Measurements from ENCODE around the gene RIPK1. TPM values are rescaled to one million over a fixed set of nuclear protein-coding genes. Genes with fewer than 3 reads are reported as not detected.

The RIPK1 gene
- polyA plus RNA-seq, 1 of the 3 experiments (the other 2 are of a cell fraction) = 12.0 TPM

DNA sequence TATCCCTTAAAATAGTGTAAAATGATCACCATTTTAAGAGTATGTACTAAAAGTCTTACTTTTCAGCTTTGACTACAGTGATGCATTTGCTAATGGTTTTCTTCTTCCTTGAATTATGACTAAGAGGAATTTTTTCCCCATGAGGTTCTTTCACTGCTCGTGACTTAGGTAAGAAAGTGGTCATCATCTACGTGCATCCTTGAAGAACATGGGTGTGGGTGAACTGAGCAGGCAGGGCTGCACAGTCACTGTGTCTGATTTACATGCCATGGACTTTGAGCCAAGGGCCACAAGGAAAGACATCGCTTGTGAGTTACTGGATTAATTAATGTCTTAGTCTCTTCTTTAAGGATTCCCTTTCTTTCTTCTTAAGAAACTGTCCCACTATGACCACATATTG lies 35.3 kb upstream of the RIPK1 start:
- Histone ChIP-seq H3K9me2 (no peaks in the 10 kb centered on the region), H3K27me3 (ENCODE audit: insufficient read depth) (no peaks in the 10 kb centered on the region), H3K27ac (ENCODE audit: low read depth in 2 of 2, low read length in 1 of 2) (no peak overlapping the region), H3K4me3 (ENCODE audit: low read depth in 2 of 2, low read length in 1 of 2) (no peak overlapping the region), H3K36me3 (replicated peaks in 1 of 2; ENCODE audit: control insufficient read depth in 1 of 2, insufficient read depth in 2 of 2, low read length in 1 of 2) (no peaks in the 10 kb centered on the region), H3K9ac (no peak overlapping the region), H3K4me2 (no peak overlapping the region), H2AFZ (ENCODE audit: low read depth) (no peak overlapping the region), H3K79me2 (ENCODE audit: insufficient read depth) (no peaks in the 10 kb centered on the region), H4K20me1 (ENCODE audit: insufficient read depth) (no peaks in the 10 kb centered on the region), H3F3A (replicated peaks; ENCODE audit: insufficient read depth) (no peaks in the 10 kb centered on the region), H3K4me1 (ENCODE audit: control insufficient read depth in 1 of 2, insufficient read depth in 2 of 2, low read depth in 1 of 2, low read length in 1 of 2) (peaks cover 0 to 4% of the 10 kb centered on the region in 2 experiments; a peak in 2 of 4 replicates), H3K9me3 (no peaks in the 10 kb centered on the region)
- TF ChIP-seq NFIC (IDR thresholded peaks at IDR 0.05; ENCODE audit: borderline replicate concordance) (no peak), MEF2A (IDR thresholded peaks at IDR 0.05; ENCODE audit: borderline replicate concordance, low read depth) (no peak), TCF12 (IDR thresholded peaks at IDR 0.05) (no peak), SIN3A (IDR thresholded peaks at IDR 0.05; ENCODE audit: borderline replicate concordance, low read depth, low read length) (no peak)
- TF ChIP-seq, protein P1, sequence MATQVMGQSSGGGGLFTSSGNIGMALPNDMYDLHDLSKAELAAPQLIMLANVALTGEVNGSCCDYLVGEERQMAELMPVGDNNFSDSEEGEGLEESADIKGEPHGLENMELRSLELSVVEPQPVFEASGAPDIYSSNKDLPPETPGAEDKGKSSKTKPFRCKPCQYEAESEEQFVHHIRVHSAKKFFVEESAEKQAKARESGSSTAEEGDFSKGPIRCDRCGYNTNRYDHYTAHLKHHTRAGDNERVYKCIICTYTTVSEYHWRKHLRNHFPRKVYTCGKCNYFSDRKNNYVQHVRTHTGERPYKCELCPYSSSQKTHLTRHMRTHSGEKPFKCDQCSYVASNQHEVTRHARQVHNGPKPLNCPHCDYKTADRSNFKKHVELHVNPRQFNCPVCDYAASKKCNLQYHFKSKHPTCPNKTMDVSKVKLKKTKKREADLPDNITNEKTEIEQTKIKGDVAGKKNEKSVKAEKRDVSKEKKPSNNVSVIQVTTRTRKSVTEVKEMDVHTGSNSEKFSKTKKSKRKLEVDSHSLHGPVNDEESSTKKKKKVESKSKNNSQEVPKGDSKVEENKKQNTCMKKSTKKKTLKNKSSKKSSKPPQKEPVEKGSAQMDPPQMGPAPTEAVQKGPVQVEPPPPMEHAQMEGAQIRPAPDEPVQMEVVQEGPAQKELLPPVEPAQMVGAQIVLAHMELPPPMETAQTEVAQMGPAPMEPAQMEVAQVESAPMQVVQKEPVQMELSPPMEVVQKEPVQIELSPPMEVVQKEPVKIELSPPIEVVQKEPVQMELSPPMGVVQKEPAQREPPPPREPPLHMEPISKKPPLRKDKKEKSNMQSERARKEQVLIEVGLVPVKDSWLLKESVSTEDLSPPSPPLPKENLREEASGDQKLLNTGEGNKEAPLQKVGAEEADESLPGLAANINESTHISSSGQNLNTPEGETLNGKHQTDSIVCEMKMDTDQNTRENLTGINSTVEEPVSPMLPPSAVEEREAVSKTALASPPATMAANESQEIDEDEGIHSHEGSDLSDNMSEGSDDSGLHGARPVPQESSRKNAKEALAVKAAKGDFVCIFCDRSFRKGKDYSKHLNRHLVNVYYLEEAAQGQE (IDR thresholded peaks at IDR 0.05; ENCODE audit: low read depth, low read length) = no peak
- TF ChIP-seq, protein P2, sequence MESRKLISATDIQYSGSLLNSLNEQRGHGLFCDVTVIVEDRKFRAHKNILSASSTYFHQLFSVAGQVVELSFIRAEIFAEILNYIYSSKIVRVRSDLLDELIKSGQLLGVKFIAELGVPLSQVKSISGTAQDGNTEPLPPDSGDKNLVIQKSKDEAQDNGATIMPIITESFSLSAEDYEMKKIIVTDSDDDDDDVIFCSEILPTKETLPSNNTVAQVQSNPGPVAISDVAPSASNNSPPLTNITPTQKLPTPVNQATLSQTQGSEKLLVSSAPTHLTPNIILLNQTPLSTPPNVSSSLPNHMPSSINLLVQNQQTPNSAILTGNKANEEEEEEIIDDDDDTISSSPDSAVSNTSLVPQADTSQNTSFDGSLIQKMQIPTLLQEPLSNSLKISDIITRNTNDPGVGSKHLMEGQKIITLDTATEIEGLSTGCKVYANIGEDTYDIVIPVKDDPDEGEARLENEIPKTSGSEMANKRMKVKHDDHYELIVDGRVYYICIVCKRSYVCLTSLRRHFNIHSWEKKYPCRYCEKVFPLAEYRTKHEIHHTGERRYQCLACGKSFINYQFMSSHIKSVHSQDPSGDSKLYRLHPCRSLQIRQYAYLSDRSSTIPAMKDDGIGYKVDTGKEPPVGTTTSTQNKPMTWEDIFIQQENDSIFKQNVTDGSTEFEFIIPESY (IDR thresholded peaks at IDR 0.05; ENCODE audit: borderline replicate concordance, low read depth) = no peak
- ChIA-PET CTCF (no interaction called here), POLR2A (no interaction called here)
- 71% methylated on average over 3 of the region's 3 CpGs for WGBS (ENCODE audit: low lambda C conversion rate)
- DNase-seq = no peak

DNA sequence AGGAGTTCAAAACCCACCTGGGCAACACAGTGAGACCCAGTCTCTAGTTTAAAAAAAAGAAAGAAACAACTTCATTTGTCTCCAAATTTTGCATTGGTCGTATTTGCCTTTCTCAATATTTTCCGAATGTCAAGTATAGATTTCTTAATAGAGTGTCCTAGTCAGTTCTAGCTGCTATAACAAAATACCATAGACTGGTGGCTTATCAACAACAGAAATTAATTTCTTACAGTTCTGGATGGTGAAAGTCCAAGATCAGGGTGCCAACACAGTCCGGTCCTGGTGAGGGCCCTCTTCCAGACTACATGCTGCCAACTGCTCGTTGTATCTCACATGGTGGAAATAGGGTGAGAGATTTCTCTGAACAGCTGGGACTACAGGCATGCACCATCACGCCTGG lies 34.6 kb upstream of the RIPK1 start:
- 63% methylated on average over 5 of the region's 5 CpGs for WGBS (ENCODE audit: low lambda C conversion rate)
- Histone ChIP-seq H3K27me3 (ENCODE audit: insufficient read depth) (no peaks in the 10 kb centered on the region), H3K4me3 (ENCODE audit: low read depth in 2 of 2, low read length in 1 of 2) (no peak overlapping the region), H3K9ac (no peak overlapping the region), H3K4me1 (ENCODE audit: control insufficient read depth in 1 of 2, insufficient read depth in 2 of 2, low read depth in 1 of 2, low read length in 1 of 2) (peaks cover 0 to 4% of the 10 kb centered on the region in 2 experiments; a peak in 2 of 4 replicates), H2AFZ (ENCODE audit: low read depth) (no peak overlapping the region), H3K9me2 (no peaks in the 10 kb centered on the region), H3F3A (replicated peaks; ENCODE audit: insufficient read depth) (no peaks in the 10 kb centered on the region), H3K79me2 (ENCODE audit: insufficient read depth) (no peaks in the 10 kb centered on the region), H3K9me3 (no peaks in the 10 kb centered on the region), H3K36me3 (replicated peaks in 1 of 2; ENCODE audit: control insufficient read depth in 1 of 2, insufficient read depth in 2 of 2, low read length in 1 of 2) (no peaks in the 10 kb centered on the region), H4K20me1 (ENCODE audit: insufficient read depth) (no peaks in the 10 kb centered on the region), H3K4me2 (no peak overlapping the region), H3K27ac (ENCODE audit: low read depth in 2 of 2, low read length in 1 of 2) (no peak overlapping the region)
- ChIA-PET POLR2A (no interaction called here), CTCF (no interaction called here)
- no peak for DNase-seq
- TF ChIP-seq SMC3 (IDR thresholded peaks at IDR 0.05; ENCODE audit: low read depth, low read length) (no peak), NFIC (IDR thresholded peaks at IDR 0.05; ENCODE audit: borderline replicate concordance) (no peak), FOSL2 (IDR thresholded peaks at IDR 0.05; ENCODE audit: borderline replicate concordance, low read depth) (no peak)
- TF ChIP-seq, protein P3, sequence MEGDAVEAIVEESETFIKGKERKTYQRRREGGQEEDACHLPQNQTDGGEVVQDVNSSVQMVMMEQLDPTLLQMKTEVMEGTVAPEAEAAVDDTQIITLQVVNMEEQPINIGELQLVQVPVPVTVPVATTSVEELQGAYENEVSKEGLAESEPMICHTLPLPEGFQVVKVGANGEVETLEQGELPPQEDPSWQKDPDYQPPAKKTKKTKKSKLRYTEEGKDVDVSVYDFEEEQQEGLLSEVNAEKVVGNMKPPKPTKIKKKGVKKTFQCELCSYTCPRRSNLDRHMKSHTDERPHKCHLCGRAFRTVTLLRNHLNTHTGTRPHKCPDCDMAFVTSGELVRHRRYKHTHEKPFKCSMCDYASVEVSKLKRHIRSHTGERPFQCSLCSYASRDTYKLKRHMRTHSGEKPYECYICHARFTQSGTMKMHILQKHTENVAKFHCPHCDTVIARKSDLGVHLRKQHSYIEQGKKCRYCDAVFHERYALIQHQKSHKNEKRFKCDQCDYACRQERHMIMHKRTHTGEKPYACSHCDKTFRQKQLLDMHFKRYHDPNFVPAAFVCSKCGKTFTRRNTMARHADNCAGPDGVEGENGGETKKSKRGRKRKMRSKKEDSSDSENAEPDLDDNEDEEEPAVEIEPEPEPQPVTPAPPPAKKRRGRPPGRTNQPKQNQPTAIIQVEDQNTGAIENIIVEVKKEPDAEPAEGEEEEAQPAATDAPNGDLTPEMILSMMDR (IDR thresholded peaks at IDR 0.05) = no peak
- TF ChIP-seq, protein P4, sequence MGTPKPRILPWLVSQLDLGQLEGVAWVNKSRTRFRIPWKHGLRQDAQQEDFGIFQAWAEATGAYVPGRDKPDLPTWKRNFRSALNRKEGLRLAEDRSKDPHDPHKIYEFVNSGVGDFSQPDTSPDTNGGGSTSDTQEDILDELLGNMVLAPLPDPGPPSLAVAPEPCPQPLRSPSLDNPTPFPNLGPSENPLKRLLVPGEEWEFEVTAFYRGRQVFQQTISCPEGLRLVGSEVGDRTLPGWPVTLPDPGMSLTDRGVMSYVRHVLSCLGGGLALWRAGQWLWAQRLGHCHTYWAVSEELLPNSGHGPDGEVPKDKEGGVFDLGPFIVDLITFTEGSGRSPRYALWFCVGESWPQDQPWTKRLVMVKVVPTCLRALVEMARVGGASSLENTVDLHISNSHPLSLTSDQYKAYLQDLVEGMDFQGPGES (IDR thresholded peaks at IDR 0.05; ENCODE audit: low read depth, low read length) = no peak

Measured in SK-N-SH (cell line).